H1 (cell line): ENCODE data around the gene DLG5. TPM values are rescaled to one million over a fixed set of nuclear protein-coding genes. Genes with fewer than 3 reads are reported as not detected.

Source experiments
- SP2 ChIP-seq: IDR thresholded peaks from 2 replicates; pipeline ENCODE4 v1.6.1; 2012; ENCODE audit warnings: mild to moderate bottlenecking, low read length, inconsistent platforms
- SRF ChIP-seq: IDR thresholded peaks from 2 replicates; pipeline ENCODE4 v1.6.1; 2011; ENCODE audit warnings: mild to moderate bottlenecking, low read depth, low read length, moderate library complexity
- polyA plus RNA-seq, 7 experiments: library from polyadenylated mRNA; depleted of rRNA in 3 of 7; stranded (reverse) in 5 of 7; unstranded in 2 of 7; fragments of >200 nt in 5 of 7; fragments of 200-250 nt in 2 of 7; gene quantifications; 1 replicate in 5 of 7; 2 replicates in 1 of 7; 4 replicates in 1 of 7; pipeline versions ENCODE4 v1.2.1 to v1.2.3, GENCODE V29; 2011 to 2013; ENCODE audit warnings: missing spikeins in 2 of 7, mixed read lengths in 2 of 7
- total RNA-seq: library from RNA; stranded (reverse); fragmentation: NEBNext Ultra II Directional; extraction: Animal tissue kit (Norgen Biotek cat#: 25700); gene quantifications from 2 replicates; pipeline ENCODE4 v1.2.1, GENCODE V29; 2021
- TF ChIP-seq, protein P1 (sequence below): IDR thresholded peaks from 2 replicates; pipeline ENCODE4 v1.6.1; 2011; ENCODE audit warnings: low read depth, mild to moderate bottlenecking, low read length; ENCODE audit not compliant: insufficient read depth

DLG5 gene
- total and polyA plus RNA-seq, 2 of the 8 experiments (the other 6 are each of a cell fraction or from before 2014, with no cell fraction given) = 15.6 to 71.4 TPM

GRCh38 chr10:77810446-77811335 is 115.9 kb downstream of the DLG5 start (continued):
- no peak for TF ChIP-seq SRF
- TF ChIP-seq SP2 = no peak
- TF ChIP-seq, protein P1, sequence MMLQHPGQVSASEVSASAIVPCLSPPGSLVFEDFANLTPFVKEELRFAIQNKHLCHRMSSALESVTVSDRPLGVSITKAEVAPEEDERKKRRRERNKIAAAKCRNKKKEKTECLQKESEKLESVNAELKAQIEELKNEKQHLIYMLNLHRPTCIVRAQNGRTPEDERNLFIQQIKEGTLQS = no peak
